Heart right ventricle (tissue), 16 donors: ENCODE measurements around the gene KCTD12. TPM values are rescaled to one million over a fixed set of nuclear protein-coding genes. Genes with fewer than 3 reads are reported as not detected.
A peak's percentile ranks its signal among the peaks of the same experiment; 100 is the strongest.

Experiments
- ATAC-seq, 8 donors: fragments of 200-7000 bp; cut with Tn5 transposase; one replicate each; pipeline ENCODE4 v1.9.1; 2020; ENCODE audit warnings: mild to moderate bottlenecking in 8 of 8, moderate library complexity in 8 of 8, moderate number of reproducible peaks in 1 of 8
- DNase-seq, 2 donors: peaks; one replicate each; pipeline ENCODE4 v3.0.0-alpha.2; 2020
- H3K27ac ChIP-seq, 10 donors: fragments of 200-600 bp; sonication (generic) in 2 of 10; one replicate each; pipeline versions ENCODE4 v1.5.0 to v1.8.0; 2020 to 2022; ENCODE audit warnings: mild to moderate bottlenecking in 3 of 10
- H3K27me3 ChIP-seq, 7 donors: fragments of 200-600 bp; one replicate each; pipeline ENCODE4 v1.8.0; 2021 to 2022; ENCODE audit warnings: mild to moderate bottlenecking in 2 of 7
- H3K36me3 ChIP-seq, 9 donors: fragments of 200-600 bp; sonication (generic) in 1 of 9; one replicate each; pipeline versions ENCODE4 v1.5.0 to v1.8.0; 2020 to 2022; ENCODE audit warnings: mild to moderate bottlenecking in 2 of 9
- H3K4me1 ChIP-seq, 9 donors: fragments of 200-600 bp; sonication (generic) in 1 of 9; one replicate each; pipeline versions ENCODE4 v1.5.0 to v1.8.0; 2020 to 2022; ENCODE audit warnings: mild to moderate bottlenecking in 4 of 9
- H3K4me3 ChIP-seq, 10 donors: fragments of 200-600 bp; sonication (generic) in 2 of 10; one replicate each; pipeline versions ENCODE4 v1.5.0 to v1.8.0; 2020 to 2022; ENCODE audit warnings: mild to moderate bottlenecking in 7 of 10, moderate library complexity in 2 of 10
- H3K9me3 ChIP-seq, 11 donors: fragments of 200-600 bp in 10 of 11; sonication (generic) in 2 of 11; one replicate each; pipeline versions ENCODE4 v1.5.0 to v1.8.0; 2013 to 2022; ENCODE audit warnings: mild to moderate bottlenecking in 2 of 11, control low read depth in 1 of 11, moderate library complexity in 1 of 11
- WGBS, 2 donors: extraction: QIAGEN DNeasy Blood & Tissue Kit; methylation state at CpG; one replicate each; pipeline ENCODE4 v1.1.7; 2013; ENCODE audit warnings: inconsistent platforms in 1 of 2; 5-methylcytosine and 5-hydroxymethylcytosine counted together
- intact Hi-C, 10 donors: fragments of 100-400 bp; cut with DNase I; formaldehyde crosslinking; loops; one replicate each; pipeline versions ENCODE4 v1.11.1 to v1.14.2; 2022
- polyA plus RNA-seq, 2 donors: library from polyadenylated mRNA; stranded (reverse); fragments of 200-250 nt; gene quantifications; one replicate each; pipeline ENCODE4 v1.2.3, GENCODE V29; 2013
- total RNA-seq, 10 donors: library from RNA; stranded (reverse); fragmentation: NEBNext Ultra II Directional in 3 of 10; extraction: Animal tissue kit (Norgen Biotek cat#: 25700) in 3 of 10; gene quantifications; one replicate each; pipeline versions ENCODE4 v1.2.1 to v1.2.4, GENCODE V29; 2021 to 2023
- TF ChIP-seq, protein P1 (sequence below), 9 donors: fragments of 200-600 bp; sonication (generic) in 2 of 9; IDR thresholded peaks; one replicate each; pipeline versions ENCODE4 v1.5.0 to v1.8.0; 2021 to 2022; ENCODE audit warnings: antibody characterized with exemption in 9 of 9, mild to moderate bottlenecking in 5 of 9, moderate library complexity in 1 of 9
- donor health status: Arrhythmogenic right ventricular cardiomyopathy.
- donor health status: ischemic (EF 13 %, LVEDD 7.1; RV severe dilation, severe dysfunction).
- donor health status: healthy with polysubstance abuse.
- donor health status: DM: no; HTN: yes; CAD: no.
- donor health status: DM: no; HTN: no; CAD: no.
- donor health status: ischemic (EF 25% LVEDD 6.9; RV normal size, moderate dysfunction).
- donor health status: ischemic (EF 25% LVEDD 5.7; RV mildly dilated, moderate dysfunction).
- donor health status: healthy.
- donor health status: DM: yes; HTN: yes; CAD: no.
- donor health status: Ischemic cardiomyopathy.
- donor health status: ischemic (EF 35%, LVEDD 5.7; RV mildly dilated, moderate dysfunction).
- donor health status: nonischemic (EF 11% LVEDD 7.7; RV severe dilation, severe dysfunction).
- donor health status: DM: yes; HTN: yes; CAD: no.
- donor health status: PGD.
- donor health status: ischemic (EF 29% LVEDD 5.4; RV normal size, mild dysfunction).
- donor health status: nonischemic (EF 23%, LVEDD 6.1; RV moderate dilation, normal function).

The KCTD12 gene
- total and polyA plus RNA-seq, 12 donors, result 12.4 to 56.5 (median 32.4) TPM

DNA sequence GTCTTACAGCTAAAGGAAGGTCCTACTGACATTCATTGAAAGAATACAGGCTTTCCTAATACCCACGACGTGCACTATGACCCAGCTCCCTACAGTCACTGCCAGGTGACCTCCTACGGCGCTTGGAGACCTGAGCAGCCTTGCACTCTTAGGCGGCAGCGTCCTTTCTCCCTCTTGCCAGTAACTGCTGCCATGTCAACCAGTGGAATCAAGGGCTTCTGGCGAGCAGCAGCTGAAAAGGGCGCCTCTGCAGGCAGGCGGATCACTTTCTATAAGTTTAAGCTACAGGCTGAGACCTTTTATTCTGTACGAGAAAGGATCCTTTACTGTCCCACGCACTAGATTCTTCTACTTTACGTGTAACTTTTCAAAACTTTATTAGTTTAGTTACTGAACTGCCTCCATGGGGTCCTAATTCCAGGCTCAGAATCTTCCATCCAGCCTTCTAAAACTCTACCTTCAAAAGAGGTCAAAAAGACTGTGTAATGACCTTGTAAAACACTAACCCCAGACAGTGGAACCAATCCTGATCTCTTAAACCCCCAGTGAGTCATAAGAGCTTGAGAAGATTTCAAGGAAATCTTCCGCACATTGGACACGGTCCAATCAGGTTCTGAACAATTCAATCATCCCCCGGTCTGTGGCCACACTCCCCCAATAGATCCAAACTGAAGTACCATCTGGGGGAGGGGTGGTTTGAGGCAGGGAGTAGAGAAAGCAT lies 1.9 kb downstream of the KCTD12 start:
- no peaks in the 10 kb centered on the region for H3K36me3 ChIP-seq
- peak overlapping the region; percentile 88 to 97 (median 94) for H3K27ac ChIP-seq
- peak overlapping the region; percentile 61 to 90 (median 84) for H3K4me3 ChIP-seq
- WGBS, 2 donors, result 21 to 27% methylated on average over 15 of the region's 15 CpGs
- no peak for ATAC-seq
- TF ChIP-seq, protein P1, sequence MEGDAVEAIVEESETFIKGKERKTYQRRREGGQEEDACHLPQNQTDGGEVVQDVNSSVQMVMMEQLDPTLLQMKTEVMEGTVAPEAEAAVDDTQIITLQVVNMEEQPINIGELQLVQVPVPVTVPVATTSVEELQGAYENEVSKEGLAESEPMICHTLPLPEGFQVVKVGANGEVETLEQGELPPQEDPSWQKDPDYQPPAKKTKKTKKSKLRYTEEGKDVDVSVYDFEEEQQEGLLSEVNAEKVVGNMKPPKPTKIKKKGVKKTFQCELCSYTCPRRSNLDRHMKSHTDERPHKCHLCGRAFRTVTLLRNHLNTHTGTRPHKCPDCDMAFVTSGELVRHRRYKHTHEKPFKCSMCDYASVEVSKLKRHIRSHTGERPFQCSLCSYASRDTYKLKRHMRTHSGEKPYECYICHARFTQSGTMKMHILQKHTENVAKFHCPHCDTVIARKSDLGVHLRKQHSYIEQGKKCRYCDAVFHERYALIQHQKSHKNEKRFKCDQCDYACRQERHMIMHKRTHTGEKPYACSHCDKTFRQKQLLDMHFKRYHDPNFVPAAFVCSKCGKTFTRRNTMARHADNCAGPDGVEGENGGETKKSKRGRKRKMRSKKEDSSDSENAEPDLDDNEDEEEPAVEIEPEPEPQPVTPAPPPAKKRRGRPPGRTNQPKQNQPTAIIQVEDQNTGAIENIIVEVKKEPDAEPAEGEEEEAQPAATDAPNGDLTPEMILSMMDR (IDR thresholded peaks at IDR 0.05), result peak in 6 of 9 donors; percentile 23 to 51 (median 43)
- H3K9me3 ChIP-seq, result no peaks in the 10 kb centered on the region
- peak; percentile 35 to 45 for DNase-seq
- intact Hi-C loops, result loop anchor here in 5 of 10 donors (2.0 to 10.0 kb wide), 6 partner anchors 60 to 410 kb away; no protein-coding TSS in a partner anchor
- peaks cover 0 to 65% (median 29%) of the 10 kb centered on the region in 9 donors for H3K4me1 ChIP-seq
- H3K27me3 ChIP-seq, result no peaks in the 10 kb centered on the region

DNA sequence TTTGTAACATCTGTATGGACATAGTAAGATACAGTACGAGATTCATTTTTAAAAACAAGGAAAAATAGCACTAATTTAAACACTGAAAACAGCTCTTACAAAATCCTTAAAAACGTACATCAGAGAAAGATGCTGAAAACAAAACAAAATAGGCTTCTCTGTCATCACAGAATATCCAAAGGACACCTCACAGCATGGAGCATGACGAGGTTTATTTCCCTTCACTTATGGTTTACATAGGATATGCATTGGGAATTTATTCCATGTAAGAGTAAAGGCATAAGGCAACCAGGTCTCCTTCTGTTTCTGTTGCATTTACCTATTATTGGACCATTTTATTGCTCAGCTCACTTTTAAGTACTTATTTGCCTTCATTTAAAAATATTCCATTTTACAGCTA lies 3.0 kb downstream of the KCTD12 start:
- peak overlapping the region in 9 of 10 donors; percentile 68 to 97 (median 94) for H3K27ac ChIP-seq
- WGBS, 2 donors, result 47 to 72% methylated on average over 3 of the region's 3 CpGs
- intact Hi-C loops, result loop anchor here in 5 of 10 donors (5.0 to 10.0 kb wide), 5 partner anchors 58 to 408 kb away; no protein-coding TSS in a partner anchor
- H3K4me1 ChIP-seq, result peaks cover 0 to 68% (median 39%) of the 10 kb centered on the region in 9 donors
- ATAC-seq (no peak), DNase-seq (no peak)
- no peaks in the 10 kb centered on the region for H3K9me3 ChIP-seq
- TF ChIP-seq, protein P1 (IDR thresholded peaks at IDR 0.05), result no peak
- no peaks in the 10 kb centered on the region for H3K36me3 ChIP-seq
- no peaks in the 10 kb centered on the region for H3K27me3 ChIP-seq
- H3K4me3 ChIP-seq, result peak overlapping the region in 9 of 10 donors; percentile 61 to 90 (median 85)

DNA sequence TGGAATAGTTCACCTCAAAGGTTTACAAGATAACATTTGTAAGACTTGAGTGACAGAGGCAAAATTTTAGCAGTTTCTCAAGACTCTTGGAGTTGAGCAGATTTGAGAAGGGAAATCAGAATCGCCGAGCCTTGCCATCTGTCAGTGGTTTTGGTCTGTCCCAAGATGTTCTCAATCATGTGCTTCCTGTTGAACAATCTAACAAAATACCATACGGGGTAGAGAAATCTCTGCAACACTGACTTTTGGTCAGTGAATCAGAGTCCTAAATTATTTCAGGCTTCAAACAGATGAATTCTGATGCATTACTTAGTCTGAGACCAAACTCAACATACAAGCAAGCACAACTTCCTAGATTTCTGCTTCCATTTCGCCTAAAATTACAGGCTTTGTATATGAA lies 3.8 kb downstream of the KCTD12 start:
- Histone ChIP-seq H3K36me3 (no peaks in the 10 kb centered on the region), H3K27ac (peak overlapping the region in 9 of 10 donors; percentile 25 to 97 (median 94)), H3K4me1 (peaks cover 0 to 68% (median 40%) of the 10 kb centered on the region in 9 donors), H3K27me3 (no peaks in the 10 kb centered on the region), H3K9me3 (no peaks in the 10 kb centered on the region), H3K4me3 (peak overlapping the region in 8 of 10 donors; percentile 61 to 90 (median 84))
- 44 to 58% methylated on average over 4 of the region's 4 CpGs for WGBS, 2 donors
- TF ChIP-seq, protein P1 (IDR thresholded peaks at IDR 0.05), result no peak
- no peak for ATAC-seq
- intact Hi-C loops, result loop anchor here in 5 of 10 donors (5.0 to 10.0 kb wide), 5 partner anchors 58 to 408 kb away; no protein-coding TSS in a partner anchor
- no peak for DNase-seq

DNA sequence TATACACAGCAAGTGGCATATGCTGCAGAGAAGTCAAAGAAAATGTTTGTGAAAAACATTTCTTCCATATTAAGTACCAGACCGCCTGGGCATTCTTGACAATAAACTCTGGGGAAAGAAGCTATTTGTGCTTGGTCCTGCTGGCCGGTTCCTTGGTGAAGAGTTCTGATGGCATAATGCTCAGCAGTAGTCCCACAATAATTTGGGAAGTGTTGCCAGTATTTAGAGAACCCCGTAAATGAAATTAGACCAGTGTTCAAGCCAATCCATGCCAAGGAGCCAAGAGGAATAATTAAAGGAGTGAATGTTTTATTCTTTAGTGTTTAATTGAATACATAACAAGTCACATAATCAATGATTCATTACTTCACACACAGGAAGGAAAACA lies 6.3 kb downstream of the KCTD12 start:
- Histone ChIP-seq H3K4me1 (peaks cover 0 to 62% (median 34%) of the 10 kb centered on the region in 9 donors), H3K4me3 (peak overlapping the region in 4 of 10 donors; percentile 6 to 13 (median 10)), H3K36me3 (no peaks in the 10 kb centered on the region), H3K27me3 (no peaks in the 10 kb centered on the region), H3K9me3 (no peaks in the 10 kb centered on the region), H3K27ac (peak overlapping the region; percentile 26 to 94 (median 74))
- TF ChIP-seq, protein P1 (IDR thresholded peaks at IDR 0.05), result no peak
- WGBS, 2 donors, result 65 to 72% methylated on average over 3 of the region's 3 CpGs
- intact Hi-C loops, result loop anchor here in 5 of 10 donors (5.0 to 10.0 kb wide), 5 partner anchors 55 to 405 kb away; no protein-coding TSS in a partner anchor
- ATAC-seq (peak in 3 of 8 donors; percentile 6 to 10 (median 6)), DNase-seq (no peak)
